Measurements from ENCODE around the gene HERC3. TPM values are rescaled to one million over a fixed set of nuclear protein-coding genes. Genes with fewer than 3 reads are reported as not detected.

HERC3 gene
- total RNA-seq, result 18.9 and 23.4 TPM in 2 replicates

DNA sequence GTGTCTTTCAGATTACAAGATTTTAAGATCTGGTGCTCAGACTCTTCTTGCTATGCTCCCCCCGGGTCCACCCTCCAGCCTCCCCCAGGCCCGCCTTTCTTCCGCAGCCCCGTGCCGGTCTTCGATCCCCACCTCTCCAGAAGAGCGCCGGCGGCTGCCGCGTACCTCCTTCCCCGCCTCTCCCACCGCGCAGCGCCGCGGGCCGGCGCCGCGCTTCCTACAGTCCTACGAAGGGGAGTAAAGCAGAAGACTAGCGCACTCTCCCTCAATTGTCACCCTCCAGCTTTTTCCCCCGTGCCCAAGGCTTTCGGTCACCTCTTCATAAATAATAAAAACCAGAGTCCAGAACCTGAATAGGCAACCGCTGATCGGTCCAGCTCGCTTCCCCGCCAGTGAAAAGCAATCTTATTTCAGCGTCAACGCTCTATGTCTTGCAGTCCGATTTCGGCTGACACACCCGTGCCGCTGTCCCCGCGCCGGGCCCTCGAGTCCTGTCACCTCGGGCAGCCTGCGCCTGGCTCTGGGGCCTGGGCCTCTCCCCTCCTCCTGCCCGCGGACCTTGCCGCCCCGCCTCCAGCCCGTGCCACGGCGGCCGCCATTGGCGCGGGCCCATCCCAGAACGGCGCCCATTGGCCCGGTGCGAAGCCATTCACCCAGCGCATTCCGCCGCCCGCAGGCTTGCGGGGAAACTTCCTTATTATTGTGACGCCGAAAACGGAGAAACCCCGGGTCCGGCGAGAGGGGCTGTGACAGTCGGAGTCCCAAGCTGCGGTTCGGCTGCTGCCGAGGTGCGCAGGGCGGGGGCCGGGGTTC, at the start of gene HERC3:
Gene HERC3, plus strand, starts transcription at position 694 of the 813 bp plus-strand sequence. CDS start 13,344 bp downstream, outside the sequence.

DNA sequence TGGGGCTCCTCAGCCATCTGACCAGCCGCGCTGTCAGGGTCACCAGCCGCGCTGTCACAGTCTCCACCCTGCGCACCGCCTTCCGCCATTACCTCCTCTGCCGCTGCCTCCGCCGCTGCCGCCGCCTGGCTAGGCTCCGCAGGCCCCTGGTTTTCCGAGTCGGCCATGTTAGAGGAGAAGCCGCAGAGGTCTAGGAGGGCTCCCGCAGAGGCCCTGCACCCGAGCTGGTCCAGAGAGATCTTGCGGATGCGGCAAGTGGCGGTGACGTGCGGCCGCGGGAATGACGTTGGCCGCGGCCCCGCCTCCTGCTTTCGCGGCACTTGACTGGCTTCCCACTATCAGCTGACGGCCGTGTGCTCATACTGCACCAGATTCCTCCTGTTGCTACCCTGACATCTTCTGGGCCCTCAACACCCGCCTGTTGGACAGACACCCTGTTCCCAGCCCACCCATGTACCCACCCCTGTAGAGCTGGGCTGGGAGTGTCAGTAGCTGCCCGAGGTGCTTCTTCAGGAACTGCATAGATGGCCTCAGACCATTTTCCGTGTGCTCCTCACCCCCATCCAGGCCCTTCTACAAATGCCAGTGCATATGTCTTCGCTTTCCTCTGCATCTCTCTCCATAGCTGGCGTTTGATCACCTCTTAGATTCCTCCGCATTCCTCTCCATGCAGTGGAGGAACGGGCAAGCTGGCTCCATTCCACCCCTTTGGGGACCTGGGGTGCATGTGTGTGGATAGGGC, 105.5 kb downstream of the HERC3 start, which contains the start of gene NAP1L5:
Gene NAP1L5, minus strand, starts transcription at position 242 of the 742 bp plus-strand sequence. Its CDS starts 75 bp downstream, at position 167.

Other genes with a start within 250 kb of the HERC3 start
- gene HERC6, start 213.6 kb upstream of the HERC3 start, total RNA-seq, result 12.4 and 12.8 TPM in 2 replicates
- gene HERC5, start 135.4 kb upstream of the HERC3 start, total RNA-seq, result 1.4 and 2.7 TPM in 2 replicates
- 71.2 and 81.9 TPM in 2 replicates for gene PYURF, start 68.7 kb upstream of the HERC3 start, total RNA-seq
- 6.9 and 9.5 TPM in 2 replicates for gene NAP1L5, start 105.3 kb downstream of the HERC3 start, total RNA-seq